ENCODE results near the gene CDX1. TPM values are rescaled to one million over a fixed set of nuclear protein-coding genes. Genes with fewer than 3 reads are reported as not detected.

Gene CDX1
- total and polyA plus RNA-seq, 3 experiments from 2014 or later = not detected

GRCh38 chr5:150122158-150122510 lies 44.4 kb upstream of the CDX1 start:
- Histone ChIP-seq H3K4me1 (ENCODE audit: insufficient read depth, low read length) (no peaks in the 10 kb centered on the region), H3K27me3 (ENCODE audit: insufficient read depth, low read length, poor library complexity, severe bottlenecking) (no peaks in the 10 kb centered on the region), H3K4me3 (ENCODE audit: low read length) (no peak overlapping the region), H3K9me3 (ENCODE audit: low read length) (no peaks in the 10 kb centered on the region), H3K27ac (ENCODE audit: low read depth, low read length) (no peak overlapping the region), H3K36me3 (ENCODE audit: insufficient read depth, low read length) (no peaks in the 10 kb centered on the region)
- Mint-ChIP-seq H3K4me1 (peaks cover 0 to 2% (median 0%) of the 10 kb centered on the region in 3 donors), H3K4me3 (no peak overlapping the region), H3K9me3 (no peaks in the 10 kb centered on the region), H3K27me3 (peaks cover 0 to 2% of the 10 kb centered on the region in 2 donors), H3K36me3 (no peaks in the 10 kb centered on the region), H3K27ac (no peak overlapping the region)
- ChIA-PET POLR2A (no interaction called here), CTCF (no interaction called here)
- DNase-seq = peak in 1 of 5 donors; percentile 45

- Mint-ChIP-seq H3K4me3 (no peak overlapping the region), H3K4me1 (peaks cover 0 to 2% (median 0%) of the 10 kb centered on the region in 3 donors), H3K27me3 (peaks cover 0 to 2% of the 10 kb centered on the region in 2 donors), H3K9me3 (no peaks in the 10 kb centered on the region), H3K36me3 (no peaks in the 10 kb centered on the region), H3K27ac (no peak overlapping the region)
- no peak overlapping the region for H3K4me3 ChIP-seq (ENCODE audit: low read length)
- no peaks in the 10 kb centered on the region for H3K36me3 ChIP-seq (ENCODE audit: insufficient read depth, low read length)
- ChIA-PET CTCF (no interaction called here), POLR2A (no interaction called here)
- H3K27ac ChIP-seq (ENCODE audit: low read depth, low read length) = no peak overlapping the region
- no peaks in the 10 kb centered on the region for H3K27me3 ChIP-seq (ENCODE audit: insufficient read depth, low read length, poor library complexity, severe bottlenecking)
- no peaks in the 10 kb centered on the region for H3K4me1 ChIP-seq (ENCODE audit: insufficient read depth, low read length)
- H3K9me3 ChIP-seq (ENCODE audit: low read length) = no peaks in the 10 kb centered on the region
- peak in 1 of 5 donors; percentile 24 for DNase-seq
Measured at GRCh38 chr5:150122536-150123481, 43.8 kb upstream of the CDX1 start.

- ChIA-PET POLR2A (no interaction called here), CTCF (no interaction called here)
- Histone ChIP-seq H3K27me3 (ENCODE audit: insufficient read depth, low read length, poor library complexity, severe bottlenecking) (no peaks in the 10 kb centered on the region), H3K9me3 (ENCODE audit: low read length) (no peaks in the 10 kb centered on the region), H3K4me3 (ENCODE audit: low read length) (no peak overlapping the region), H3K4me1 (ENCODE audit: insufficient read depth, low read length) (no peaks in the 10 kb centered on the region), H3K27ac (ENCODE audit: low read depth, low read length) (no peak overlapping the region), H3K36me3 (ENCODE audit: insufficient read depth, low read length) (no peaks in the 10 kb centered on the region)
- no peak overlapping the region for H3K27ac Mint-ChIP-seq
- H3K36me3 Mint-ChIP-seq = no peaks in the 10 kb centered on the region
- DNase-seq = no peak
- H3K4me1 Mint-ChIP-seq = peaks cover 0 to 2% (median 0%) of the 10 kb centered on the region in 3 donors
- H3K4me3 Mint-ChIP-seq = no peak overlapping the region
- peaks cover 0 to 2% of the 10 kb centered on the region in 2 donors for H3K27me3 Mint-ChIP-seq
- H3K9me3 Mint-ChIP-seq = no peaks in the 10 kb centered on the region
Measured at GRCh38 chr5:150123542-150123941, 43.0 kb upstream of the CDX1 start.

- no peaks in the 10 kb centered on the region for H3K9me3 Mint-ChIP-seq
Measured at GRCh38 chr5:150124111-150124557, 42.4 kb upstream of the CDX1 start.

GRCh38 chr5:150124596-150124995 lies 42.0 kb upstream of the CDX1 start:
- Histone ChIP-seq H3K4me3 (ENCODE audit: low read length) (no peak overlapping the region), H3K4me1 (ENCODE audit: insufficient read depth, low read length) (no peaks in the 10 kb centered on the region), H3K36me3 (ENCODE audit: insufficient read depth, low read length) (no peaks in the 10 kb centered on the region), H3K27ac (ENCODE audit: low read depth, low read length) (no peak overlapping the region), H3K9me3 (ENCODE audit: low read length) (no peaks in the 10 kb centered on the region), H3K27me3 (ENCODE audit: insufficient read depth, low read length, poor library complexity, severe bottlenecking) (no peaks in the 10 kb centered on the region)
- H3K9me3 Mint-ChIP-seq = no peaks in the 10 kb centered on the region
- POLR2A ChIA-PET = no interaction called here
- H3K4me1 Mint-ChIP-seq = peaks cover 0 to 2% (median 0%) of the 10 kb centered on the region in 3 donors
- no peaks in the 10 kb centered on the region for H3K27me3 Mint-ChIP-seq
- H3K36me3 Mint-ChIP-seq = no peaks in the 10 kb centered on the region
- DNase-seq = no peak
- H3K27ac Mint-ChIP-seq = no peak overlapping the region
- CTCF ChIA-PET = no interaction called here
- H3K4me3 Mint-ChIP-seq = no peak overlapping the region

More at GRCh38 chr5:150124111-150124557, 42.4 kb upstream of the CDX1 start:
- POLR2A ChIA-PET = no interaction called here
- Histone ChIP-seq H3K9me3 (ENCODE audit: low read length) (no peaks in the 10 kb centered on the region), H3K27me3 (ENCODE audit: insufficient read depth, low read length, poor library complexity, severe bottlenecking) (no peaks in the 10 kb centered on the region), H3K27ac (ENCODE audit: low read depth, low read length) (no peak overlapping the region), H3K4me1 (ENCODE audit: insufficient read depth, low read length) (no peaks in the 10 kb centered on the region), H3K36me3 (ENCODE audit: insufficient read depth, low read length) (no peaks in the 10 kb centered on the region), H3K4me3 (ENCODE audit: low read length) (no peak overlapping the region)
- peaks cover 0 to 2% of the 10 kb centered on the region in 2 donors for H3K27me3 Mint-ChIP-seq
- CTCF ChIA-PET = no interaction called here
- peaks cover 0 to 2% (median 0%) of the 10 kb centered on the region in 3 donors for H3K4me1 Mint-ChIP-seq
- H3K36me3 Mint-ChIP-seq = no peaks in the 10 kb centered on the region
- H3K4me3 Mint-ChIP-seq = no peak overlapping the region
- no peak overlapping the region for H3K27ac Mint-ChIP-seq
- DNase-seq = peak in 1 of 5 donors; percentile 14

- no peaks in the 10 kb centered on the region for H3K36me3 ChIP-seq (ENCODE audit: insufficient read depth, low read length)
- ChIA-PET POLR2A (no interaction called here), CTCF (no interaction called here)
- Mint-ChIP-seq H3K27ac (peak overlapping the region in 1 of 8 donors; percentile 39), H3K4me1 (peaks cover 4 to 6% (median 4%) of the 10 kb centered on the region in 3 donors), H3K36me3 (no peaks in the 10 kb centered on the region), H3K27me3 (peaks cover 0 to under 1% of the 10 kb centered on the region in 2 donors), H3K4me3 (no peak overlapping the region), H3K9me3 (no peaks in the 10 kb centered on the region)
- no peak overlapping the region for H3K27ac ChIP-seq (ENCODE audit: low read depth, low read length)
- H3K9me3 ChIP-seq (ENCODE audit: low read length) = no peaks in the 10 kb centered on the region
- H3K4me1 ChIP-seq (ENCODE audit: insufficient read depth, low read length) = no peaks in the 10 kb centered on the region
- DNase-seq = no peak
- no peaks in the 10 kb centered on the region for H3K27me3 ChIP-seq (ENCODE audit: insufficient read depth, low read length, poor library complexity, severe bottlenecking)
- H3K4me3 ChIP-seq (ENCODE audit: low read length) = no peak overlapping the region
Measured at GRCh38 chr5:150125334-150125733, 41.2 kb upstream of the CDX1 start.

GRCh38 chr5:150126199-150126920 lies 40.2 kb upstream of the CDX1 start:
- POLR2A ChIA-PET = no interaction called here
- Mint-ChIP-seq H3K36me3 (no peaks in the 10 kb centered on the region), H3K27ac (peak overlapping the region in 1 of 8 donors; percentile 68), H3K4me1 (peaks cover 4 to 8% (median 8%) of the 10 kb centered on the region in 3 donors), H3K27me3 (peaks cover 0 to 1% of the 10 kb centered on the region in 2 donors), H3K9me3 (no peaks in the 10 kb centered on the region), H3K4me3 (no peak overlapping the region)
- Histone ChIP-seq H3K36me3 (ENCODE audit: insufficient read depth, low read length) (no peaks in the 10 kb centered on the region), H3K4me3 (ENCODE audit: low read length) (no peak overlapping the region), H3K27me3 (ENCODE audit: insufficient read depth, low read length, poor library complexity, severe bottlenecking) (no peaks in the 10 kb centered on the region), H3K9me3 (ENCODE audit: low read length) (no peaks in the 10 kb centered on the region), H3K4me1 (ENCODE audit: insufficient read depth, low read length) (no peaks in the 10 kb centered on the region), H3K27ac (ENCODE audit: low read depth, low read length) (no peak overlapping the region)
- DNase-seq = no peak
- CTCF ChIA-PET = interaction anchor here (1.1 kb wide), 1 partner anchor 92 kb away, joined by 3 read pairs; no protein-coding TSS in a partner anchor

- no peaks in the 10 kb centered on the region for H3K36me3 ChIP-seq (ENCODE audit: insufficient read depth, low read length)
- ChIA-PET CTCF (interaction anchor here (1.1 kb wide), 1 partner anchor 92 kb away, joined by 3 read pairs; no protein-coding TSS in a partner anchor), POLR2A (no interaction called here)
- no peak overlapping the region for H3K4me3 ChIP-seq (ENCODE audit: low read length)
- Mint-ChIP-seq H3K4me1 (peaks cover 4 to 8% (median 8%) of the 10 kb centered on the region in 3 donors), H3K4me3 (no peak overlapping the region), H3K36me3 (no peaks in the 10 kb centered on the region), H3K27me3 (peaks cover 0 to 1% of the 10 kb centered on the region in 2 donors), H3K9me3 (no peaks in the 10 kb centered on the region), H3K27ac (no peak overlapping the region)
- H3K9me3 ChIP-seq (ENCODE audit: low read length) = no peaks in the 10 kb centered on the region
- DNase-seq = no peak
- no peaks in the 10 kb centered on the region for H3K4me1 ChIP-seq (ENCODE audit: insufficient read depth, low read length)
- no peaks in the 10 kb centered on the region for H3K27me3 ChIP-seq (ENCODE audit: insufficient read depth, low read length, poor library complexity, severe bottlenecking)
- H3K27ac ChIP-seq (ENCODE audit: low read depth, low read length) = no peak overlapping the region
Measured at GRCh38 chr5:150126921-150127265, 39.7 kb upstream of the CDX1 start.

Measured in CD8-positive, alpha-beta memory T cell (primary cell).